HG02623 (cell line): ENCODE results near the gene SLC11A2.
"Not testable (repeated sequence)": the region's sequence is repeated elsewhere in the genome, so short reads cannot be mapped to it uniquely, and the experiment has no call there.

ENCODE experiments used
- ATAC-seq: cut with Tn5 transposase; IDR thresholded peaks from one replicate; pipeline ENCODE4 v1.9.1; 2021; ENCODE audit warnings: moderate library complexity; ENCODE audit not compliant: unreplicated experiment

The SLC11A2 gene

DNA sequence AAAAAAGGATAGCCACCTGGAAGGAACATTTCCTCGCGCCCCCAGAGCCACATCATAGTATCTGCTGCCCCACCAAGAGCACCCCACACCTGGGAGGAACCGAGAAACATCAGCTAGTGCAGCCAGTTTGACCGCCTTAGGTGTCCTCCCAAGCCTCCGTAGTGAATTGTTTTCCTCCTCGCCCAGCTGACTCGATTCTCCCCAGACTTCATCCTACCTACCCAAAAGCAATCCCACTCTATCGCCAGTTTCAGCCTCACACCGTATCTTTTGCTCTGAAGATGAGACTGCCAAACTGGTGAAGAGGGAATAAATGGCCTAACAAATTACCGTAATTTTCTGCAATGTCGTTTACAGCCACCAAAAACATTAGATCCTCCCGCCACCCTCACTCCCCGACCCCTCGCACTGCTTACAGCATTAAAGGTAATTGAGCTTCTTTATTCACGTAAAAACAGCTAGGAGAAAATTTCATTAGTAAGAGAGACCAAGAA, 1.2 kb upstream of the SLC11A2 start:
- ATAC-seq = no peak

- no peak for ATAC-seq
Measured at GRCh38 chr12:51025338-51025835, 797 bp downstream of the SLC11A2 start.

DNA sequence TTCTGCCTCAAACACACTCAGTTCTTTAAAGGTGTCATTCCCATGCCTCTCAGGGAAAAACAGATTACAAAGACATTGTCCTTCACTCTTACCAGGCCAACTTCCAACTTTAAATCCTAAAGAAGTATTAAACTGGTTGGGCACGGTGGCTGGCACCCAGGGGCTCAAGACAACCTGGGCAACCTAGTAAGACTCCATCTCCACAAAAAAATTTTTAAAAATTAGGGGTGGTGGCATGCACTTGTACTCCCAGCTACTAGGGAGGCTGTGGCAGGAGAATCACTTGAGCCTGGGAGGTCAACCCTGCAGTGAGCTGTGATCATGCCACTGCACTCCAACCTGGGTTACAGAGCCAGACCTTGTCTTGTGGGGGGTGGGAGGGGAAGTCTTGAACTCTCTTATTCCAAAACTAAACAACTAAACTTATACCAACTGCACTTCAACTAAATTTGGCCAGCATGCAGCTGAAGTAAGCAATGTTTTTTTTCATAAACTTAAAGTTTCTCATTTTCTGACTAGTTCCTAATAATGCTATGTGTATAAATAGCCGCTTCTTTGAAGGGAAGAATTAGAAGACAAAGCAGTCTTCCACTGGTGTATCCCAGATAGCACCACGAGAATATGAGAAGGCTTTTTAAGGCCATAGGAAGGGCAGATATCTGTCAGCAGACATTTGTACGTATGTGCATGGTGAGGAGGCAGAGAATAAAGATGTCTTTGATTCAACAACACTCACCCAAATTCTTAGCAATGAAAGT, 2.4 kb downstream of the SLC11A2 start:
- no peak for ATAC-seq

- ATAC-seq = no peak
Measured at GRCh38 chr12:51021694-51022093, 4.5 kb downstream of the SLC11A2 start.

GRCh38 chr12:51020448-51021182, 5.6 kb downstream of the SLC11A2 start:
- ATAC-seq = no peak

DNA sequence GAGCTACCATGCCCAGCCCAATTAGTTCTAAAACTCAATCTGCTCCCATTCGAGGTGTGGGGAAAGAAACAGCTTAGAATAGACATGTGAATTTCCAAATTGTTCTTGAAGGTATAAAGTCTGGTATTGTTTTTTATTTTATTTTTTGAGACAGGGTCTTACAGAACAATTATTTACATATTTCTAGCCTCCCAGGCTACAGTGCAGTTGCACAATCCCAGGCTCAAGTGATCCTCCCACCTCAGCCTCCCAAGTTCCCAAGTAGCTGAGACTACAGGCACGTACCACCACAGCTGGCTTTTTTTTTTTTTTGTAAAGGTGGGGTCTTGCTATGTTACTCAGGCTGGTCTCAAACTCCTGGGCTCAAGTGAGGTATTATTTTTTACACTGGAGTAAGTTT, 6.3 kb downstream of the SLC11A2 start:
- no peak for ATAC-seq

DNA sequence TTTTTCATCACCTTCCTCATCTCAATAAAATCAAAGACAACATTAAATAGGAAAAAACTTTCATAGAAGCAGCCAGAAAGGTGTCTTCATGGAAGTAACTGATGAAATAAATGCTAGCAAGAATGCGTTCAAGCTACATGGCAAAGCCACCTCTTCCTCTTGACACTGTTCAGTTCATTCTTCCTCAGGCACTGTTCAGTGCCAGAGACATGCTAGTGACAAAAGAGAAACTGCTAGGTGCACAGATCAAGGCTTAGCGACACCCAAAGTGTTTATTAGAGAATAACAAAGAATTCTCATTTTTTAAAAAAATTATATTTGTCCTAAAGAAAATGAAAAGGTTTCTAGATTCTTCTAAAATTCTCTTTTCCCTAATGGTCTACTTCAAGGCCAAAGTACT, 7.2 kb downstream of the SLC11A2 start:
- ATAC-seq = no peak

DNA sequence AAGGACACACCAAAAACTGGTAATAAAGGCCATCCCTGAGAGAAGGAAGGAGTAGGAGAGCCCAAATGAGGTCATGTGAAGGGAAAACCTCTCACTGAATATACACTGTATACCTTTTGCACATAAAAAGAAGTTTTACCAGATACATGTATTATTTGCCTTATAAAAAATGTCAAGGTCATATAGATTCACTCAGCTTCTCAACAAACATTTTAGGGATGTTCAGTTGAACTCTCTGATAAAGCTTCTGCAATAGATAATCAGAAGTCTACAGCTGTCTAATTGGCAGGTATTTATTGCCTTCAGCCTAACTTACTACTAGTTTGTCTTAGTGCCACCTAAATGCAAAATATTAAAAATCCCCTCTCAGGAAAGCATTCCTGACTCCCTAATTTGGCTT, 8.7 kb downstream of the SLC11A2 start:
- ATAC-seq = no peak

DNA sequence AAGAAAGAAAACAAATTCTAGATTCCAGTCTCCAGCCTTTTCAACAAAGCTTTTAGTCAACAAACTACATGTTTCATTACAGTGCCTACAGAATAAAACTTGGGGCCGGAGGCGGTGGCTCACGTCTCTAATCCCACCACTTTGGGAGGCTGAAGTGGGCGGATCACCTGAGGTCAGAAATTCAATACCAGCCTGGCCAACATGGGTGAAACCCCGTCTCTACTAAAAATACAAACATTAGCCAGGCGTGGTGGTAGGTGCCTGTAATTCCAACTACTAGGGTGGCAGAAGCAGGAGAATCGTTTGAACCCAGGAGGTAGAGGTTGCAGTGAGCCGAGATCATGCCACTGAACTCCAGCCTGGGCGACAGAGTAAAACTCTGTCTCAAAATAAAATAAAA, 11.7 kb downstream of the SLC11A2 start:
- not testable (repeated sequence) for ATAC-seq

DNA sequence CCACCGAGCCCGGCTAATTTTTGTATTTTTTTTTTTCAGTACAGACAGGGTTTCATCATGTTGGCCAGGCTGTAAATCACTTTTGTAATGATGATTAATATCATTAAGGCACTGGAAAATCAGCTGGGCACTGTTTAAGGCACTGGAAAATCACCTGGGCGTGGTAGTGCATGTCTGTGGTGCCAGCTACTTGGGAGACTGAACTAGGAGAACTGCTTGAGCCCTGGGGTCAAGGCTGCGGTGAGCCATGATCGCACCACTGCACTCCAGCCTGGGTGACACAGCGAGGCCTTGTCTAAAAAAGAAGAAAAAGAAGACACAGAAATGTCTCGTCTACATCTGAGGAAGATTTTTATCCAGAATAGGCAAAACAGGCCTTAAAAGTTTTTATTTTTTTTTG, 12.7 kb downstream of the SLC11A2 start:
- ATAC-seq = no peak

DNA sequence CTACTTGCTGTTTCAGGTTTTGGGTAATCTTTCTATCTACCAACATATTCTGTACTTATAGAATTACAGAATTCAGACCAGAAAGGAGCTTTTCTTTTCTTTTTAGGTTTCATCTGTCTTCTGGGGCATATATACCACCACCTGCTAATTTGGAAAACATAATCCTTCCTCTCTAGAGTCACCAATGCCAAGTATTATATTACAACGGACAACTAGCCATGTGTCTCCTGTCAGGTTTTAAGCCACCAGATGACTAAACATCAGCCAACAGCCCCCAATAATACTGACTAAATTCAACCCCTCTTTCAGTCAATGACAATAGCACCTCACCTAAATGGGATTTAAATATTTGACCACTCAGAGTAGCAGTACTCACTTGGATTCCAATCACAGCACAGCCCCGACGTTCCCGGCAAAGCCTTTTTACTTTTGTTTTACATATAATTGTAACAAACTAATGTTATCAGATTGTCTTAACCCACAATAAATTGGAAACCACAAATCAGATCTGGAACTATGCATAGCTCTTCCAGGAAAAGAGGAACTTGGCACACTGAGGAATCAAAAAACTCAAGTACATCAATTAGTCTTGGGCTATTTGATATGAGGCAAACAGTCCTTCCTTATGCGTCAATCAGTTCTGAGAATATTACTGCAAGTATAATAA, 13.5 kb downstream of the SLC11A2 start:
- no peak for ATAC-seq

- no peak for ATAC-seq
Measured at GRCh38 chr12:51011955-51012354, 14.2 kb downstream of the SLC11A2 start.

DNA sequence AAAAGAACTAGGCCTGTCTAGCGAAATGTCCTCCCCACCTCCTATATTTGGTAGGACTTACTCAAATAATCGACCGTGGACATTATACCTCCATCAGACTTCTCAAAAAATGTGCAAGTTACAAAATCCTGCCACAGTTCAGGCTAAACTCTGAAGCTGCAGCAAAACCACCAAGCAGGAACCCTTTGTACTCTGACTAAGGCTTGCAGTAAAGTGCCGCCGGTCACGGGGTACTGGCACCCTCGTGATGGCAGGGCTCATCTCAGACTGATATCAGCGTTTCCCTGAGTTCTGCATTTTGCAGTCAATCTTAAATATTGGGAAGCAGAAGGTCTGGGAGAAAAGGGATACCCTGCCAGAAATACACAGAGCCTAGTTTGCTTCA, 17.1 kb downstream of the SLC11A2 start:
- no peak for ATAC-seq

GRCh38 chr12:51008329-51009055, 17.7 kb downstream of the SLC11A2 start:
- no peak for ATAC-seq

GRCh38 chr12:51005671-51006070, 20.5 kb downstream of the SLC11A2 start:
- no peak for ATAC-seq

GRCh38 chr12:51005030-51005429, 21.2 kb downstream of the SLC11A2 start:
- no peak for ATAC-seq

GRCh38 chr12:51004504-51004903, 21.7 kb downstream of the SLC11A2 start:
- no peak for ATAC-seq

- no peak for ATAC-seq
Measured at GRCh38 chr12:51001799-51002198, 24.4 kb downstream of the SLC11A2 start.

- ATAC-seq = no peak
Measured at GRCh38 chr12:51000245-51000644, 25.9 kb downstream of the SLC11A2 start.

- ATAC-seq = no peak
Measured at GRCh38 chr12:50999093-50999492, 27.1 kb downstream of the SLC11A2 start.

DNA sequence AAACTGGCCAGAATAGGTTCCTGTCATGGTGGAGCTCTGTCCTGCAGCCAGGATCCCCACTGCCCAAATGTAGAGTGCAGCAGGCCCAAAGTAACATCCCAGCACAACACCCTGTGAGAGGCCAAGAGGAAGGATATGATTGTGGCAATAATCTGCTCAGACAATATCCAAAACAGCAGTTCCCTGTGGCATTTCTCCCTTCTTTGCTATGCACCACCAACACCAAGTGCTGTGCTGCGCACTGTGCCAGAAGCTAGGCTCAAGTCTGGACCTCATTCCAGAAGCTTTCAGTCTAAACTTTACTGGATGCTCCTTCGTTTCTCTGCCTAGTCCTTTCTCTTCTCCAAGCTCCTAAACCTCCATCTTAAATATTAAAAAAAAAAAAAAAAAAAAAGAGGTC, 33.4 kb downstream of the SLC11A2 start:
- ATAC-seq = no peak
